ENCODE measurements around the gene CHCT1.

DNA sequence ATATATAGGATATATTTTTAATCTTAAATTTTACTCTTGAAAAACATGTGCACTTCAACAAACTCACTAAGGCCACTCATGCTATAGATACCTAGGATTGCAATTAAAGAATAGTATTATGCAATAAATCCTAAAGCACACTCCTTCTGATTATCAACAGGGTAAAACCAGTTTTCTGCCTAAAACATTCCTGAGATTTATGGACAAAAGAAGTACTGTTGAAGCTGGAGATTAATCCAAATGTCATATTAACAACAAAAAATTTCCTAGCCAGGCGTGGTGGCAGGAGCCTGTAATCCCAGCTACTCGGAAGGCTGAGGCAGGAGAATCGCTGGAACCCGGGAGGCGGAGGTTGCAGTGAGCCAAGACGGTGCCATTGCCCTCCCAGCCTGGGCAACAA, 21.4 kb downstream of the CHCT1 start:
- TF ChIP-seq, protein P1, sequence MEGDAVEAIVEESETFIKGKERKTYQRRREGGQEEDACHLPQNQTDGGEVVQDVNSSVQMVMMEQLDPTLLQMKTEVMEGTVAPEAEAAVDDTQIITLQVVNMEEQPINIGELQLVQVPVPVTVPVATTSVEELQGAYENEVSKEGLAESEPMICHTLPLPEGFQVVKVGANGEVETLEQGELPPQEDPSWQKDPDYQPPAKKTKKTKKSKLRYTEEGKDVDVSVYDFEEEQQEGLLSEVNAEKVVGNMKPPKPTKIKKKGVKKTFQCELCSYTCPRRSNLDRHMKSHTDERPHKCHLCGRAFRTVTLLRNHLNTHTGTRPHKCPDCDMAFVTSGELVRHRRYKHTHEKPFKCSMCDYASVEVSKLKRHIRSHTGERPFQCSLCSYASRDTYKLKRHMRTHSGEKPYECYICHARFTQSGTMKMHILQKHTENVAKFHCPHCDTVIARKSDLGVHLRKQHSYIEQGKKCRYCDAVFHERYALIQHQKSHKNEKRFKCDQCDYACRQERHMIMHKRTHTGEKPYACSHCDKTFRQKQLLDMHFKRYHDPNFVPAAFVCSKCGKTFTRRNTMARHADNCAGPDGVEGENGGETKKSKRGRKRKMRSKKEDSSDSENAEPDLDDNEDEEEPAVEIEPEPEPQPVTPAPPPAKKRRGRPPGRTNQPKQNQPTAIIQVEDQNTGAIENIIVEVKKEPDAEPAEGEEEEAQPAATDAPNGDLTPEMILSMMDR (IDR thresholded peaks at IDR 0.05; ENCODE audit: low read depth, low read length): no peak
- no peak for TF ChIP-seq EZH2phosphoT487 (IDR thresholded peaks at IDR 0.05; ENCODE audit: low read depth)
